GM21619 (cell line): ENCODE results near the gene SIX2.

ENCODE experiments used
- ATAC-seq: cut with Tn5 transposase; IDR thresholded peaks from one replicate; pipeline ENCODE4 v1.9.1; 2021; ENCODE audit not compliant: unreplicated experiment

SIX2 gene

GRCh38 chr2:45024097-45024496 lies 14.8 kb upstream of the SIX2 start:
- ATAC-seq, result no peak

- no peak for ATAC-seq
Measured at GRCh38 chr2:45020439-45020838, 11.2 kb upstream of the SIX2 start.

- ATAC-seq, result no peak
Measured at GRCh38 chr2:45018023-45018422, 8.8 kb upstream of the SIX2 start.

- ATAC-seq, result no peak
Measured at GRCh38 chr2:45014831-45015230, 5.6 kb upstream of the SIX2 start.

- no peak for ATAC-seq
Measured at GRCh38 chr2:45014016-45014702, 4.9 kb upstream of the SIX2 start.

- ATAC-seq, result no peak
Measured at GRCh38 chr2:45013229-45014015, 4.2 kb upstream of the SIX2 start.

GRCh38 chr2:45012733-45013132 lies 3.5 kb upstream of the SIX2 start:
- no peak for ATAC-seq

GRCh38 chr2:45011621-45012602 lies 2.7 kb upstream of the SIX2 start:
- ATAC-seq, result no peak

- no peak for ATAC-seq
Measured at GRCh38 chr2:45011121-45011520, 1.9 kb upstream of the SIX2 start.

GRCh38 chr2:45010702-45011012 lies 1.4 kb upstream of the SIX2 start:
- no peak for ATAC-seq

GRCh38 chr2:45009928-45010701 lies 863 bp upstream of the SIX2 start:
- no peak for ATAC-seq

- no peak for ATAC-seq
Measured at GRCh38 chr2:45008296-45009129, 739 bp downstream of the SIX2 start.

- no peak for ATAC-seq
Measured at GRCh38 chr2:45007961-45008295, 1.3 kb downstream of the SIX2 start.

- no peak for ATAC-seq
Measured at GRCh38 chr2:45006942-45007287, 2.3 kb downstream of the SIX2 start.

GRCh38 chr2:45006041-45006941 lies 3.0 kb downstream of the SIX2 start:
- ATAC-seq, result no peak

GRCh38 chr2:45005261-45006002 lies 3.8 kb downstream of the SIX2 start:
- no peak for ATAC-seq

- no peak for ATAC-seq
Measured at GRCh38 chr2:45004562-45005191, 4.6 kb downstream of the SIX2 start.
